RWPE1 (cell line): ENCODE measurements around the gene CD300LB.
A peak's percentile ranks its signal among the peaks of the same experiment; 100 is the strongest.
"Not testable (repeated sequence)": the region's sequence is repeated elsewhere in the genome, so short reads cannot be mapped to it uniquely, and the experiment has no call there.

Experiments used
- CTCF ChIA-PET: fragments of 350-600 bp; sonication (Branson Sonifier 250); formaldehyde crosslinking; extraction: SDS; loops from one replicate; lab custom pipeline; 2021; lab: Yijun Ruan, JAX
- POLR2A ChIA-PET: fragments of 400-600 bp; formaldehyde crosslinking; extraction: SDS; loops from one replicate; lab custom pipeline; 2020; ENCODE audit warnings: antibody characterized with exemption; ENCODE audit not compliant: low non-redundant PET; lab: Yijun Ruan, JAX
- DNase-seq: peaks from one replicate; pipeline ENCODE4 v3.0.0; 2012; ENCODE audit warnings: low spot score
- H3K27ac ChIP-seq: fragments of 450-650 bp; 2 replicates; pipeline ENCODE4 v1.5.1; 2017
- CTCF ChIP-seq: fragments of 450-650 bp; conservative IDR thresholded peaks from 2 replicates; pipeline ENCODE4 v1.5.1; 2017; ENCODE audit warnings: low read depth, mild to moderate bottlenecking

Gene CD300LB

GRCh38 chr17:74565126-74565525 is 33.9 kb upstream of the CD300LB start:
- CTCF ChIA-PET, result no interaction called here

GRCh38 chr17:74563358-74563757 is 32.1 kb upstream of the CD300LB start:
- CTCF ChIA-PET, result no interaction called here
- no peak for TF ChIP-seq CTCF

More at GRCh38 chr17:74565126-74565525, 33.9 kb upstream of the CD300LB start:
- TF ChIP-seq CTCF, result no peak
- peak overlapping the region; percentile 27 for H3K27ac ChIP-seq
- no peak for DNase-seq
- POLR2A ChIA-PET, result no interaction called here

GRCh38 chr17:74561586-74561985 is 30.3 kb upstream of the CD300LB start:
- POLR2A ChIA-PET, result no interaction called here
- CTCF ChIA-PET, result no interaction called here
- TF ChIP-seq CTCF, result no peak
- no peak overlapping the region for H3K27ac ChIP-seq
- no peak for DNase-seq

More at GRCh38 chr17:74563358-74563757, 32.1 kb upstream of the CD300LB start:
- POLR2A ChIA-PET, result no interaction called here
- H3K27ac ChIP-seq, result no peak overlapping the region
- DNase-seq, result no peak

- no peak for TF ChIP-seq CTCF
- CTCF ChIA-PET, result no interaction called here
- POLR2A ChIA-PET, result no interaction called here
- no peak for DNase-seq
- H3K27ac ChIP-seq, result no peak overlapping the region
Measured at GRCh38 chr17:74558882-74559519, 27.7 kb upstream of the CD300LB start.

- H3K27ac ChIP-seq, POLR2A ChIA-PET, DNase-seq: not testable (repeated sequence)
- CTCF ChIA-PET, result interaction anchor here (1.6 kb wide), 1 partner anchor 8 kb away, joined by 6 read pairs; no protein-coding TSS in a partner anchor
Measured at GRCh38 chr17:74558402-74558801, 27.1 kb upstream of the CD300LB start.

- no peak for DNase-seq
- ChIA-PET POLR2A (no interaction called here), CTCF (no interaction called here)
- no peak for TF ChIP-seq CTCF
- no peak overlapping the region for H3K27ac ChIP-seq
Measured at GRCh38 chr17:74555427-74555940, 24.2 kb upstream of the CD300LB start.

- no peak overlapping the region for H3K27ac ChIP-seq
- ChIA-PET POLR2A (no interaction called here), CTCF (no interaction called here)
- no peak for TF ChIP-seq CTCF
- DNase-seq, result no peak
Measured at GRCh38 chr17:74554909-74555308, 23.6 kb upstream of the CD300LB start.
